GM12872 (cell line): ENCODE measurements around the gene ZNF804B.

Experiments
- TF ChIP-seq, protein P1 (sequence below): IDR thresholded peaks from 3 replicates; pipeline ENCODE4 v1.5.1; 2011; ENCODE audit warnings: low read depth, mild to moderate bottlenecking, low read length, moderate library complexity; ENCODE audit not compliant: insufficient read depth

The ZNF804B gene

DNA sequence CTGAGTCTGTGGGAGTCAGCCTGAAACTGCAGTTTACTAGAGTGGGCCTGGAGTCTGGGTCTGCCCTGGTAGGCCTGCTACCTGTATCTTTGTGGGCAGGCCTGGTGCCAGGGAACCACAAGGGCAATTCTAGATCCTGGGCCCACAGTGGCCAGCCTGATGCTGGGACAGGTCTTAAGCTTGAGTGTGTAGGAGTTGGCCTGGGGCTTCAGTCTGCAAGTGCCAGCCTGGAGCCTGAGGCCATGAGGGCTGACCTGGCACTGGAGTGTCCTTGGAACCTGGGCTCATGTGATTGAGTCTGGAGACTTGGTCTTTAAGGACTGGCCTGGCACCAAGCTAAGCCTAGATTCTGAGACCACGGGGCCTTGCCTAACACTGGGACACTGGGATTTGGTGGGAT is 281.7 kb downstream of the ZNF804B start:
- TF ChIP-seq, protein P1, sequence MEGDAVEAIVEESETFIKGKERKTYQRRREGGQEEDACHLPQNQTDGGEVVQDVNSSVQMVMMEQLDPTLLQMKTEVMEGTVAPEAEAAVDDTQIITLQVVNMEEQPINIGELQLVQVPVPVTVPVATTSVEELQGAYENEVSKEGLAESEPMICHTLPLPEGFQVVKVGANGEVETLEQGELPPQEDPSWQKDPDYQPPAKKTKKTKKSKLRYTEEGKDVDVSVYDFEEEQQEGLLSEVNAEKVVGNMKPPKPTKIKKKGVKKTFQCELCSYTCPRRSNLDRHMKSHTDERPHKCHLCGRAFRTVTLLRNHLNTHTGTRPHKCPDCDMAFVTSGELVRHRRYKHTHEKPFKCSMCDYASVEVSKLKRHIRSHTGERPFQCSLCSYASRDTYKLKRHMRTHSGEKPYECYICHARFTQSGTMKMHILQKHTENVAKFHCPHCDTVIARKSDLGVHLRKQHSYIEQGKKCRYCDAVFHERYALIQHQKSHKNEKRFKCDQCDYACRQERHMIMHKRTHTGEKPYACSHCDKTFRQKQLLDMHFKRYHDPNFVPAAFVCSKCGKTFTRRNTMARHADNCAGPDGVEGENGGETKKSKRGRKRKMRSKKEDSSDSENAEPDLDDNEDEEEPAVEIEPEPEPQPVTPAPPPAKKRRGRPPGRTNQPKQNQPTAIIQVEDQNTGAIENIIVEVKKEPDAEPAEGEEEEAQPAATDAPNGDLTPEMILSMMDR, result no peak

DNA sequence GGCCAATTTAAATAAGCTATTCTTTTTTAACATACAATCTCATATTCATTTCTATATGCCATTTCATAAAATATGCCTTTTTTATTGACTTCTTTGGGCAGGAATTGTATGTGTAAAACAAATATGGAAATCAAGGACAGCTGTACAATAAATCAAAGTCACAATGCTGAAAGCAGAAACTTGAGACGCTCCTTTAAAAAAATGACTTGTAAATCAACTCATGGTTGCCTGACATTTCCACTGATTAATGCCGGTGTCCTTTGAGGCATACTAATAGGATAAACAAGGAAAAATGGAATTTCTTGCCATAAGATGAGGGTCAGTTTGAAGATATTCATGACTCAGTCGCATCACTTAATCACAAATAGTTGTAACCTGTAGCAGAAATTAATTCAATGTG is 283.4 kb downstream of the ZNF804B start:
- TF ChIP-seq, protein P1, result no peak

DNA sequence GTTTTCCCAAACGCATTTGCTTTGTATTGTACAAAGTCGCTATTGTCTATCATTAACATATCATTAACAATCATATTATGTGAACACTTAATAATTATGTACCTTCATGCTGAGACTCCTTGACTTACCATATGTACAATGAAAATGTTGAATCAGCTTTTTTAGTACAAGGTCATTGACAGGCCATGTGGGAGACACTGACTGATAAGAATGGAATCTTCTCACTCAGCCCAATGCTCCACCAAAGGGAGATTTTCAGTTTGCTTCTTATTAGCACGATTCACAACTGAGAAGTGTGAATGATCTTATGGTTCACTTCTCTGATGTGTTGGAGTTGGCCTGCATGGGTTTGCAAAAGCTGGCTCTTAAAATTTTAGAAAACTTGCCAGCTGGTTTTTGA is 289.5 kb downstream of the ZNF804B start:
- TF ChIP-seq, protein P1, result no peak

DNA sequence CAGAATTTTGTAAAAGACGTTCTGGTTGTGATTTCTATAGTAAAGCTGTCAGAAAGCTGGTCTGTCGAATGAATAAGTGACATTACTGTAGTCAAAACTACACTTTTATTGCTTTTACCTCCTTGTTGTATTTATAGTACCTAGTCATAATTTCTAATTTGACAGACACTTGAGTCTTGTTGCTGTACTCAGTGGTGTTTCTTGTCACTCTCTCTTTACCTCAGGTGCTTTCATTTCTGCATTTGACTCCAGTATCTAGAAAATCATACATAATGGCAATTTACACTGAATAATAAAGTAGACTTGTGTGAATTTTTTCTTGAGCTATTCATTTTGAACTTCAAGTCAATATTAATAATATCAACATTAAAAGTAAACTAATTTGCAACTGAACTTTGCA is 293.6 kb downstream of the ZNF804B start:
- TF ChIP-seq, protein P1, result no peak

DNA sequence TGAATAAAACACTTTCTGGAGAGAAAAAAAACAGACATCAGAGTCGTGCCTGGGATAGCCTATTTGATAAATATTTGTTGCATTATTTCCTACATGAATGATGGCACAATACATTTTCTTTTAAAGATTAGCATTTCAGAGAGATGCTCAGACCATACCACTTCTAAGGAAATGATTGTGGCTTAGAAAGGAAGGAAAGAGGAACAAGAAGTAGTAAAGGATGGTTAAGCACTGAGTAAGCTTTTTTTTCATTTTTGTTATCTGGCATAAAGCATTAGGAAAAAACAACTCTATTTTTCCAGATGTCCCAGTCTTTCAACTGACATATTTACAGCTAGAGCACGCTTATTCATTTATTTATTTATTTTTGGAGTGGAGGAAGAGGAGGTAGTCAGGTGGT is 294.9 kb downstream of the ZNF804B start:
- TF ChIP-seq, protein P1, result no peak

DNA sequence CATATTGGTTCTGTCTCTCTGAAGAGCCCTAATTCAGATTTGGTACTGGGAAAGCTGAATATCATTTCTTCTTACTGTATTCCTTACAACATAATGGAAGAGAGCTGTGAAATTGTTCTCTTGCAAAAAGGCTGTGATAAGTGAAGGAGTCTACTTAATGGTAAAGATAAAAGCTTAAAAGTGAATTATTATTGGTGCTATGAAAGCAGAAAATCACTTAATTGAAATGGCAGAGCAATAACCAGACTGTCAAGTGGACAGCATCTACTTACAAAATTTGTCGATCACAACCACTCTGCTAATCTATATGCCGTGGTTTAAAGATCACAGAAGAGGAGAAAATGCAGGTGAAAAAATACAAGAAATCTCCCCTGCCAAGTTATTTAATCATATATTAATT is 300.7 kb downstream of the ZNF804B start:
- TF ChIP-seq, protein P1, result no peak

DNA sequence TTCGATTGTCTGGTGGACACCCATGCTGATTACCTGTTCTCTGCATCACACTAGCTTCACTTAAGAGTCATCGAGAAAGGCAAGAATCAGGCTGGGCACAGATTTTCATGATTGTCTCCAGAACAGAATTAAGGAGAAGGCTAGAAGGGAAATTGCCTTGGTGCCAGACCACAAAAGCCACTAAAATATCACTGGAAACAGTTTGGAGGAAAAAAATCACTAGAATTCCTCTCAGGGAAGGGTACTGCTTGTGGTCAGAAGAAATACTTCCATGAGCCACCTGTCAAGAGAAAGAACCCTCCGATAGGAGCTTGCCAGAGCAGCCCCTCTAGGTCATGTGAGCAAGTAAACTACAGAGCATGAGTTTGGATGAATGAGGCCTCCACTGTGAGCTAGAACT is 305.3 kb downstream of the ZNF804B start:
- TF ChIP-seq, protein P1, result no peak

DNA sequence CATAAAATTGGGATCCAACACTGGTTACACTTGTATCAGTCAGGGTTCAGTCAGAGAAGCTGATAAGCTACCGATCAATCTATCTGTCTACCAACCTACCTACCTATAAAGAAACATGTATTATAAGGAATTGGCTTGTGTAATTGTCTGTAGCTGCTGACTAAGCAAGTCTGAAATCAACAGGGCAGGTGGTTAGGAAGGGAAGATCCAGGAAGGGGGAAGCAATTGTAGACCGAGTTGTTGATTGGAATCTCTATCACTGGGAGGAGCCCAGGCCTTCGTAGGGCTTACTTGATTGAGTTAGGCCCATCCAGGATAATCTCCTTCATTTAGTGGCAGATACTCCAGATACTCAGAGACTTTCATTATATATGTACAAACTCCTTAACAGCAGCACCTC is 307.5 kb downstream of the ZNF804B start:
- TF ChIP-seq, protein P1, result no peak
